ENCODE measurements around the gene DGAT2. TPM values are rescaled to one million over a fixed set of nuclear protein-coding genes. Genes with fewer than 3 reads are reported as not detected.

DGAT2 gene
- total and polyA plus RNA-seq, 4 experiments from 2014 or later, result 0.08 to 0.38 (median 0.26) TPM

DNA sequence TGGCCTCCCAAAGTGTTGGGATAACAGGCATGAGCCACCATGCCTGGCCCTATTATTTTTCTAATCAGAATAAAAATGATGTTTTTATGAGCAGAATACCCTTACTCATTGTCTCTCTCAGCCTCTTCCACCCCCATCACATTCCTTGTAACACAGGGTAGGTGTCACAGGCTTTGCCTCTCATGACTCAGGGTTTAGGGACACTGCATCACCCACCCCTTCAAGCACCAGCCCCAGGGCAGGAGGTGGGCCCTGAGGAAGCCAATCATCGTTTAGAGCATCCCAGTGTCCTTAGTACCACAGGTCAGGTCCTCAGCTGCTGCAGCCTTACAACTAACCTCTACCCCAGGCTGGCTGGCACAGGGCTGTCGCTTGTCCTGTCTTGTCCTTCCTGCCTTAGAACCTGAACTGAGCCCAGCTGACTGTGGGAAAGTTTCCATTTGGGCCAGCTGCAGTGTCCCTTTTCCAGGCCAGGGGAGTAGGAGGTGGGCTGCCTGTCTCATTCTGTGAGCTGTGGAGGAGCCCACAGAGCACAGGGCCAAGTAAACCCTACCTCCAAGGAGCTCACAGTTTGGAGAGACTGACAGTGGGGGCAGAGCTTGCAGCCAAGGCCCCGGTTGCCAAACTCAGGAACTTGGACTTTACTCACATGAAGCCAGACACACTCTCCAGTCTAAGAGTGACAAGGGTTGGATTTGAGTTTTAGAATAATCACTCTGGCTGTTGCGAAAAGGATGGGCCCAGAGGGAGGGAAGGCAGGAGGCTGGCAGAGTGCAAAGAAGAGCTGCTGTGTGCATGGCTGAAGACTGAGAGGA lies 26.9 kb downstream of the DGAT2 start:
- Mint-ChIP-seq H3K4me1 (peaks cover 0 to 6% (median 0%) of the 10 kb centered on the region in 4 donors), H3K9me3 (no peaks in the 10 kb centered on the region), H3K36me3 (no peaks in the 10 kb centered on the region), H3K27ac (no peak overlapping the region), H3K27me3 (no peaks in the 10 kb centered on the region), H3K4me3 (no peak overlapping the region)
- Histone ChIP-seq H3K27me3 (ENCODE audit: insufficient read depth, low read length) (no peaks in the 10 kb centered on the region), H3K27ac (ENCODE audit: low read depth, low read length) (no peak overlapping the region), H3K9me3 (ENCODE audit: control insufficient read depth in 1 of 2, low read length in 2 of 2) (no peaks in the 10 kb centered on the region), H3K4me1 (ENCODE audit: insufficient read depth, low read length) (no peaks in the 10 kb centered on the region), H3K36me3 (ENCODE audit: insufficient read depth, low read length) (no peaks in the 10 kb centered on the region), H3K4me3 (ENCODE audit: low read length in 2 of 2) (no peak overlapping the region)
- ChIA-PET POLR2A (ENCODE audit: partially characterized antibody) (no interaction called here), CTCF (ENCODE audit: partially characterized antibody) (no interaction called here)
- intact Hi-C loops (cut with micrococcal nuclease), result no loop called here
- no peak for DNase-seq

DNA sequence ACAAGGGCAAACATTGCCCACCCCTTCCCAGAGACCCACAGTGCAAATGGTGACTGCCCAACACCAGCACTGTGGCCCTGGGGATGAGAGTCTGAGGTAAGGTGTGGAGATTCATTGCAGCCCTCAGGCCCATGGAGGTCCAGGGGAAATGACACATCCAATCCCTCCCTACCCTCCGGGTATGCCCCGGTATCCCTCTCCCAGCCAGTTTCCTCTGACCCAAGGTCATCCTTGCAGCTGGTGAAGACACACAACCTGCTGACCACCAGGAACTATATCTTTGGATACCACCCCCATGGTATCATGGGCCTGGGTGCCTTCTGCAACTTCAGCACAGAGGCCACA lies 27.5 kb downstream of the DGAT2 start:
- Histone ChIP-seq H3K9me3 (ENCODE audit: control insufficient read depth in 1 of 2, low read length in 2 of 2) (no peaks in the 10 kb centered on the region), H3K4me3 (ENCODE audit: low read length in 2 of 2) (no peak overlapping the region), H3K4me1 (ENCODE audit: insufficient read depth, low read length) (peaks cover 6% of the 10 kb centered on the region), H3K36me3 (ENCODE audit: insufficient read depth, low read length) (no peaks in the 10 kb centered on the region), H3K27me3 (ENCODE audit: insufficient read depth, low read length) (no peaks in the 10 kb centered on the region), H3K27ac (ENCODE audit: low read depth, low read length) (no peak overlapping the region)
- Mint-ChIP-seq H3K27me3 (no peaks in the 10 kb centered on the region), H3K4me1 (peaks cover 2 to 12% (median 4%) of the 10 kb centered on the region in 4 donors), H3K4me3 (no peak overlapping the region), H3K36me3 (no peaks in the 10 kb centered on the region), H3K27ac (no peak overlapping the region), H3K9me3 (no peaks in the 10 kb centered on the region)
- no peak for DNase-seq
- POLR2A ChIA-PET (ENCODE audit: partially characterized antibody), result no interaction called here
- intact Hi-C loops (cut with micrococcal nuclease), result no loop called here
- CTCF ChIA-PET (ENCODE audit: partially characterized antibody), result no interaction called here

DNA sequence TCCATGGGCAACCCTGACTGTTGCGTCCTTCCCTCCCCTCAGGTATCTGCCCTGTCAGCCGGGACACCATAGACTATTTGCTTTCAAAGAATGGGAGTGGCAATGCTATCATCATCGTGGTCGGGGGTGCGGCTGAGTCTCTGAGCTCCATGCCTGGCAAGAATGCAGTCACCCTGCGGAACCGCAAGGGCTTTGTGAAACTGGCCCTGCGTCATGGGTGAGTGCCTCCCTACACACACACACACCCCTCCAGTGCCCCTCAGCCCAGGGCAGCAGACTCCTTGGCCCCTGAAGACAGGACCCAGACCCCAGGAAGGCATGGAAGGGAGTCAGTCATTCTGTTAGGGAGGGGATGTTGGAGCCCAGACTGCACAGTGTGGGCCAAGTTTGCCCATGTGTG lies 28.5 kb downstream of the DGAT2 start:
- H3K36me3 Mint-ChIP-seq, result no peaks in the 10 kb centered on the region
- H3K36me3 ChIP-seq (ENCODE audit: insufficient read depth, low read length), result no peaks in the 10 kb centered on the region
- CTCF ChIA-PET (ENCODE audit: partially characterized antibody), result interaction anchor here (1.3 kb wide), 1 partner anchor 70 kb away, joined by 3 read pairs; no protein-coding TSS in a partner anchor
- peaks cover 7 to 22% (median 13%) of the 10 kb centered on the region in 4 donors for H3K4me1 Mint-ChIP-seq
- intact Hi-C loops (cut with micrococcal nuclease), result no loop called here
- H3K27me3 ChIP-seq (ENCODE audit: insufficient read depth, low read length), result no peaks in the 10 kb centered on the region
- H3K27ac Mint-ChIP-seq, result peak overlapping the region in 1 of 7 donors; percentile 60
- POLR2A ChIA-PET (ENCODE audit: partially characterized antibody), result no interaction called here
- H3K4me1 ChIP-seq (ENCODE audit: insufficient read depth, low read length), result peaks cover 16% of the 10 kb centered on the region
- no peaks in the 10 kb centered on the region for H3K9me3 Mint-ChIP-seq
- no peaks in the 10 kb centered on the region for H3K27me3 Mint-ChIP-seq
- no peaks in the 10 kb centered on the region for H3K9me3 ChIP-seq (ENCODE audit: control insufficient read depth in 1 of 2, low read length in 2 of 2)
- DNase-seq, result no peak
- no peak overlapping the region for H3K27ac ChIP-seq (ENCODE audit: low read depth, low read length)
- no peak overlapping the region for H3K4me3 Mint-ChIP-seq
- H3K4me3 ChIP-seq (ENCODE audit: low read length in 2 of 2), result no peak overlapping the region

DNA sequence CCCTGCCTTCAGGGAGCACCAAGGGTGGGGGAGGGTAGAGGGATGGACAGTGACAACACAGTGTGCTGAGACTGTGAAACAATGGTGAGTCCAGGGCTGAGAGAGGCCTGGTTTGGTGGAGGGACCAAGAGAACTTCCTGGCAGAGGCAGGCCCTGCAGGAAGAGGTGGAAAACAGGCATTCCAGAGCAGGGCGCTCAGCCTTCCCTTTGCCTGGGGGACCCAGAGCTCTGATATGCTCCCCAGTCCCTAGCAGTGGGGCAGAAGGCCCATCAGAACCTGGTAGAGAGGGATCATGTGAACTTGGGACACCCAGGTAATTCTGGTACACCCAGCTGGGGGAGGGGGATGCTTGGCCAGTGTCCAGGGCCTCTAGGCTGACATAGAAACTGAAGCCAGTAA lies 29.2 kb downstream of the DGAT2 start:
- H3K36me3 Mint-ChIP-seq, result no peaks in the 10 kb centered on the region
- Histone ChIP-seq H3K4me3 (ENCODE audit: low read length in 2 of 2) (no peak overlapping the region), H3K36me3 (ENCODE audit: insufficient read depth, low read length) (no peaks in the 10 kb centered on the region), H3K27me3 (ENCODE audit: insufficient read depth, low read length) (no peaks in the 10 kb centered on the region), H3K27ac (ENCODE audit: low read depth, low read length) (no peak overlapping the region), H3K9me3 (ENCODE audit: control insufficient read depth in 1 of 2, low read length in 2 of 2) (no peaks in the 10 kb centered on the region), H3K4me1 (ENCODE audit: insufficient read depth, low read length) (peaks cover 20% of the 10 kb centered on the region)
- no peak overlapping the region for H3K27ac Mint-ChIP-seq
- H3K9me3 Mint-ChIP-seq, result no peaks in the 10 kb centered on the region
- intact Hi-C loops (cut with micrococcal nuclease), result no loop called here
- H3K4me1 Mint-ChIP-seq, result peaks cover 9 to 26% (median 17%) of the 10 kb centered on the region in 4 donors
- H3K27me3 Mint-ChIP-seq, result no peaks in the 10 kb centered on the region
- ChIA-PET POLR2A (ENCODE audit: partially characterized antibody) (interaction anchor here (0.6 kb wide), 1 partner anchor 315 kb away, joined by 3 read pairs; no protein-coding TSS in a partner anchor), CTCF (ENCODE audit: partially characterized antibody) (interaction anchor here (1.3 kb wide), 1 partner anchor 70 kb away, joined by 3 read pairs; no protein-coding TSS in a partner anchor)
- DNase-seq, result no peak
- H3K4me3 Mint-ChIP-seq, result no peak overlapping the region

DNA sequence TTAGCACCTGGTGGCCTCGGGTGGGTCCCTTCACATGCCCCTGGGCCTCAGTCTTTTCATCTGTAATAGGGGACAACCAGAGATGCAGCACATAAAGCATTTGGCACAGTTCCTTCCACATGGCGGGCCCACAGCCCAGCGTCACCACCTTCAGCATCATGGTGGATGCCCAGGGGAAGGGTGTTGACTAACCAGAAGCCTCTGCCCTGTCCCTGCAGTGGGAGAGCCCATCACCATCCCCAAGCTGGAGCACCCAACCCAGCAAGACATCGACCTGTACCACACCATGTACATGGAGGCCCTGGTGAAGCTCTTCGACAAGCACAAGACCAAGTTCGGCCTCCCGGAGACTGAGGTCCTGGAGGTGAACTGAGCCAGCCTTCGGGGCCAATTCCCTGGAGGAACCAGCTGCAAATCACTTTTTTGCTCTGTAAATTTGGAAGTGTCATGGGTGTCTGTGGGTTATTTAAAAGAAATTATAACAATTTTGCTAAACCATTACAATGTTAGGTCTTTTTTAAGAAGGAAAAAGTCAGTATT lies 31.6 kb downstream of the DGAT2 start:
- peak overlapping the region in 1 of 7 donors; percentile 66 for H3K27ac Mint-ChIP-seq
- H3K27me3 Mint-ChIP-seq, result no peaks in the 10 kb centered on the region
- POLR2A ChIA-PET (ENCODE audit: partially characterized antibody), result no interaction called here
- no peaks in the 10 kb centered on the region for H3K9me3 Mint-ChIP-seq
- H3K36me3 Mint-ChIP-seq, result no peaks in the 10 kb centered on the region
- H3K9me3 ChIP-seq (ENCODE audit: control insufficient read depth in 1 of 2, low read length in 2 of 2), result no peaks in the 10 kb centered on the region
- no peaks in the 10 kb centered on the region for H3K27me3 ChIP-seq (ENCODE audit: insufficient read depth, low read length)
- intact Hi-C loops (cut with micrococcal nuclease), result loop anchor here (5.0 kb wide), 1 partner anchor 352 kb away; no protein-coding TSS in a partner anchor
- no peak overlapping the region for H3K27ac ChIP-seq (ENCODE audit: low read depth, low read length)
- H3K4me3 Mint-ChIP-seq, result no peak overlapping the region
- no peak overlapping the region for H3K4me3 ChIP-seq (ENCODE audit: low read length in 2 of 2)
- H3K4me1 ChIP-seq (ENCODE audit: insufficient read depth, low read length), result peaks cover 20% of the 10 kb centered on the region
- H3K36me3 ChIP-seq (ENCODE audit: insufficient read depth, low read length), result no peaks in the 10 kb centered on the region
- no peak for DNase-seq
- H3K4me1 Mint-ChIP-seq, result peaks cover 9 to 35% (median 20%) of the 10 kb centered on the region in 4 donors
- CTCF ChIA-PET (ENCODE audit: partially characterized antibody), result interaction anchor here (1.0 to 6.0 kb wide), 2 partner anchors 68 to 519 kb away, joined by 3 to 229 read pairs; no protein-coding TSS in a partner anchor

DNA sequence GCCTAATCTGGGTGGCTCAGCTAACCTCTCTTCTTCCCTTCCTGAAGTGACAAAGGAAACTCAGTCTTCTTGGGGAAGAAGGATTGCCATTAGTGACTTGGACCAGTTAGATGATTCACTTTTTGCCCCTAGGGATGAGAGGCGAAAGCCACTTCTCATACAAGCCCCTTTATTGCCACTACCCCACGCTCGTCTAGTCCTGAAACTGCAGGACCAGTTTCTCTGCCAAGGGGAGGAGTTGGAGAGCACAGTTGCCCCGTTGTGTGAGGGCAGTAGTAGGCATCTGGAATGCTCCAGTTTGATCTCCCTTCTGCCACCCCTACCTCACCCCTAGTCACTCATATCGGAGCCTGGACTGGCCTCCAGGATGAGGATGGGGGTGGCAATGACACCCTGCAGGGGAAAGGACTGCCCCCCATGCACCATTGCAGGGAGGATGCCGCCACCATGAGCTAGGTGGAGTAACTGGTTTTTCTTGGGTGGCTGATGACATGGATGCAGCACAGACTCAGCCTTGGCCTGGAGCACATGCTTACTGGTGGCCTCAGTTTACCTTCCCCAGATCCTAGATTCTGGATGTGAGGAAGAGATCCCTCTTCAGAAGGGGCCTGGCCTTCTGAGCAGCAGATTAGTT lies 32.3 kb downstream of the DGAT2 start:
- peaks cover 9 to 35% (median 20%) of the 10 kb centered on the region in 4 donors for H3K4me1 Mint-ChIP-seq
- ChIA-PET POLR2A (ENCODE audit: partially characterized antibody) (no interaction called here), CTCF (ENCODE audit: partially characterized antibody) (interaction anchor here (1.0 to 6.0 kb wide), 6 partner anchors 8 to 522 kb away, joined by 3 to 229 read pairs (median 4); no protein-coding TSS in a partner anchor)
- Histone ChIP-seq H3K4me1 (ENCODE audit: insufficient read depth, low read length) (peaks cover 20% of the 10 kb centered on the region), H3K9me3 (ENCODE audit: control insufficient read depth in 1 of 2, low read length in 2 of 2) (no peaks in the 10 kb centered on the region), H3K4me3 (ENCODE audit: low read length in 2 of 2) (no peak overlapping the region), H3K27ac (ENCODE audit: low read depth, low read length) (no peak overlapping the region), H3K27me3 (ENCODE audit: insufficient read depth, low read length) (no peaks in the 10 kb centered on the region), H3K36me3 (ENCODE audit: insufficient read depth, low read length) (no peaks in the 10 kb centered on the region)
- intact Hi-C loops (cut with micrococcal nuclease), result loop anchor here (5.0 kb wide), 1 partner anchor 351 kb away; no protein-coding TSS in a partner anchor
- H3K4me3 Mint-ChIP-seq, result peak overlapping the region in 1 of 8 donors; percentile 16
- no peaks in the 10 kb centered on the region for H3K9me3 Mint-ChIP-seq
- H3K36me3 Mint-ChIP-seq, result no peaks in the 10 kb centered on the region
- H3K27ac Mint-ChIP-seq, result peak overlapping the region in 3 of 7 donors; percentile 60 to 71 (median 66)
- no peaks in the 10 kb centered on the region for H3K27me3 Mint-ChIP-seq
- no peak for DNase-seq

Measured in CD4-positive, alpha-beta memory T cell (primary cell).